HG02798 (cell line): Measurements from ENCODE around the gene TSPAN33.
"Not testable (repeated sequence)": the region's sequence is repeated elsewhere in the genome, so short reads cannot be mapped to it uniquely, and the experiment has no call there.

ENCODE experiments used
- ATAC-seq: cut with Tn5 transposase; IDR thresholded peaks from one replicate; pipeline ENCODE4 v1.9.1; 2021; ENCODE audit warnings: mild to moderate bottlenecking; ENCODE audit not compliant: unreplicated experiment, poor library complexity

TSPAN33 gene

GRCh38 chr7:129144095-129144833 is at the start of gene TSPAN33:
TSPAN33 (plus strand) TSS chr7:129144707; CDS start chr7:129144981, 274 bp downstream.
- peak; percentile 84 for ATAC-seq

GRCh38 chr7:129095258-129095657 is 49.2 kb upstream of the TSPAN33 start:
- peak; percentile 79 for ATAC-seq

GRCh38 chr7:129098409-129099084 is 46.0 kb upstream of the TSPAN33 start:
- ATAC-seq = no peak

GRCh38 chr7:129100827-129101166 is 43.7 kb upstream of the TSPAN33 start:
- ATAC-seq = no peak

GRCh38 chr7:129101746-129102145 is 42.8 kb upstream of the TSPAN33 start:
- no peak for ATAC-seq

- ATAC-seq = no peak
Observed at GRCh38 chr7:129103561-129104324, 40.8 kb upstream of the TSPAN33 start.

GRCh38 chr7:129108581-129108980 is 35.9 kb upstream of the TSPAN33 start:
- no peak for ATAC-seq

- no peak for ATAC-seq
Observed at GRCh38 chr7:129110258-129110981, 34.1 kb upstream of the TSPAN33 start.

- no peak for ATAC-seq
Observed at GRCh38 chr7:129110982-129111376, 33.5 kb upstream of the TSPAN33 start.

GRCh38 chr7:129115676-129116075 is 28.8 kb upstream of the TSPAN33 start:
- ATAC-seq = no peak

- no peak for ATAC-seq
Observed at GRCh38 chr7:129118182-129118581, 26.3 kb upstream of the TSPAN33 start.

GRCh38 chr7:129118976-129119375 is 25.5 kb upstream of the TSPAN33 start:
- ATAC-seq = no peak

- not testable (repeated sequence) for ATAC-seq
Observed at GRCh38 chr7:129121501-129122077, 22.9 kb upstream of the TSPAN33 start.

- ATAC-seq = peak; percentile 49
Observed at GRCh38 chr7:129122078-129122750, 22.3 kb upstream of the TSPAN33 start.

- peak; percentile 77 for ATAC-seq
Observed at GRCh38 chr7:129122751-129123509, 21.6 kb upstream of the TSPAN33 start.

- ATAC-seq = peak; percentile 43
Observed at GRCh38 chr7:129123510-129123857, 21.0 kb upstream of the TSPAN33 start.

GRCh38 chr7:129126314-129126713 is 18.2 kb upstream of the TSPAN33 start:
- ATAC-seq = no peak

GRCh38 chr7:129127154-129127553 is 17.4 kb upstream of the TSPAN33 start:
- no peak for ATAC-seq

- no peak for ATAC-seq
Observed at GRCh38 chr7:129127601-129128000, 16.9 kb upstream of the TSPAN33 start.
